Stimulated activated CD8-positive, alpha-beta memory T cell treated with anti-CD3 and anti-CD28 coated beads, Interleukin-4, amount 100 ng/mL, for 1 hour (primary cell): ENCODE results near the gene PHOX2B.
"Not testable (repeated sequence)": the region's sequence is repeated elsewhere in the genome, so short reads cannot be mapped to it uniquely, and the experiment has no call there.

Source experiments
- DNase-seq, 2 donors: peaks; one replicate each; pipeline ENCODE4 v3.0.0-alpha.2; 2020; ENCODE audit warnings: low read depth in 2 of 2, low spot score in 1 of 2

PHOX2B gene

DNA sequence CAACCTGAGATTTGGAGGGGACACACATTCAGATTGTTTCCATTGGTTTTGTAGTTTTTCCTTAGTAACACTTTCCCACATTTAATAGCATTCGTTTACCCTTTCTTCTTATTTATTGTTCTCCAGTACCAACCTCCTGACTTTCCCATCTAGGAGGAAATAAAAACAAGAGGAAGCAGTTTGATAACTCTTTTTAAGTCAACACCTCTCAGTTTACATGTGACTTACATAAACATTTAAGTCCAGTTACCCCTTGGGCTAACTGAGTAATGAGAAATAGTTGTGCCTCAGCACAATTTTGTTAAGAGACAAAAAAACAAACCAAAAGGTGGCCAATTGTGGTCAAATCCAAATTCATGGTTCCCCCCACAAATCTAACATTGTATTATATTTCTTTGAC, 34.8 kb downstream of the PHOX2B start:
- DNase-seq, result no peak

DNA sequence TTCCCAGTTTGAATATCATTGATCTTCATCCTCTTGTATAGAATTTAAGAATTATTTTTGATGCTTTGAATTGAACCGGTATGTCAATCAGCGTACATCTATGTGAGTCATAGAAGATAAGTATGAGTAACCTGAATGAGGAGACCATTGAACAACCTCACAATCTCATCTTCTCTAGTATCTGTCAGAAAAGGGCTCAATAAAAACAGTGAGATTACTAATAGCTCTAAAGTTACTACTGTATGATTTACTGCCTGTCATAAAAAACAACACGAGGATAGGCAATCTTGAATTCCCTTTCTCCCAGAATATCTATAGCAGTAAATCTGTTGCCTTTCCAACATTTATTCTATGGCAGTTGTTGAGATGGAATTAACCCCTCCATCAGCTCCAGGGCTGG, 36.1 kb downstream of the PHOX2B start:
- no peak for DNase-seq

DNA sequence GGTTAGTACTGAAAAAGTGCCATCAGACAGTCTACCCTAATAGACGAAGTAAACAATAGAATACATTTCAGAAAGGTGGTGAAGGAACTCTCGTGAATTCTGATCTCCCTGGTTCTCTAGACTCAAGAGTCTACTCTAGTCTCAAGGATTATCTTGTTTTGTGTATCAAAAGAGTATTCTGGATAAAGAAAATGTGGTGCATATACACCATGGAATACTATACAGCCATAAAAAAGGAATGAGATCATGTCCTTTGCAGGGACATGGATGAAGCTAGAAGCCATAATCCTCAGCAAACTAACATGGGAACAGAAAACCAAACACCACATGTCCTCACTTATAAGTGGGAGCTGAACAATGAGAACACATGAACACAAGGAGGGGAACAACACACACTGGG, 36.9 kb downstream of the PHOX2B start:
- not testable (repeated sequence) for DNase-seq

DNA sequence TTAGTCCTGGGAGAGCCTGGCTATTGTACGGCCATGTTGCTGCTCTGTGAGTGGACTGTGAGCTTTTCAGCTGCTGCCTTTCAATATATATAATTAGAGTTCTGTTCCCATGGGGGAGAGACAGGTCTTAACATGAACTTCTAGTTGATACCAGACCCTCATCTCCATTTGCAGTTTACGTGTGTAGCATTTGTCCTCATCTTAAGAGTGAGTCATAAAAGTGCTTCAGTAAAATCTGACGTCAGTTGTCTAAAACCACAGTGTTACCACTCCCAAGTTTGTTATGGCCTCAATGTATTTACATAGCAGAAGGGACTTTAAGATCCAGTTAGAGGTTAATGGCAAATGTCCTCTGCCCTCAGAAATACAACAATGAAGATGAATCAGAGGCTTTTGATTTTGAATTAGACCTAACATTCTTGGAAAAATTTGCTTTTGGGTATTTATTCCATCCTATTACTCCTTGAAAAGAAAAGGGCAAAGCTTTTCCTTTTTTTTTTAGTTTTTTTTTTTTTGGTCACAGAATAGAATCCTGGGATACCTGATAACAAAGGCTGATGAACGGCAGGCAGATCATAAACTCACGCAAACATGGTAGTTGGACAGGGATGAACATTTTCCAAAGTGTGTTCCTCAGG, 38.6 kb downstream of the PHOX2B start:
- DNase-seq, result no peak

DNA sequence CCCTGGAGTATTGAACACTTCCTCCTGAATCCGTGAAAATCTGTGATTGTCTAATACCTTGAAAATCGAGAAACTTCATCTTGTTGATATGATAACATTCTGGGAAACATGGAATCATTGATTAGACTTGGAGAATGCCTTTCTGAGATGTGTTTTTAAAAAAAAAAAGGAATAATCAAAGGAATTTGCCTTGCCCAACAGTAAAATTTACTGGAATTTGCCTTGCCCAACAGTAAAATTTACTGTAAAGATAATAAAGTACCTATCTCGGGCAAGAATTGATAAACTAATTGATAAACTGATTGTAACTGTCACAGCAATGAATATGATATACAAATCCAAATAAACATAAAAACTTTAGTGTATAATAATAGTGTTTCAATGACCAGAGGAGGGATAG, 44.7 kb downstream of the PHOX2B start:
- no peak for DNase-seq

DNA sequence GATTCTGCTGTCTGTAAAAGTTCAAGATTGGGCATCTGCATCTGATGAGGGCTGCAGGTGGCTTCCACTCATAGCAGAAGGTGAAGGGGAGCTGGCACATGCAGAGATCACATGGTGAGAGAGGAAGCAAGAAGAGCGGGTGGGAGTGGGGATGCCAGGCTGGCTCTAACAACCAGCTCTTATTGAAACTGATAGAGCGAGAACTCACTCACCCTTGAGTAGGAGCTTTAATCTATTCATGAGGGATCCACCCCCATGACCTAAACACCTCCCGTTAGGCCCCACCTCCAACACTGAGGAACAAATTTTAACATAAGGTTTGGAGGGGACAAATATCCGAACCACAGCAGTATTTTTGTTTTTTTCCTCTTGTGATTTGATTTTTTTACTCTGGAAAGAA, 45.8 kb downstream of the PHOX2B start:
- DNase-seq, result no peak

DNA sequence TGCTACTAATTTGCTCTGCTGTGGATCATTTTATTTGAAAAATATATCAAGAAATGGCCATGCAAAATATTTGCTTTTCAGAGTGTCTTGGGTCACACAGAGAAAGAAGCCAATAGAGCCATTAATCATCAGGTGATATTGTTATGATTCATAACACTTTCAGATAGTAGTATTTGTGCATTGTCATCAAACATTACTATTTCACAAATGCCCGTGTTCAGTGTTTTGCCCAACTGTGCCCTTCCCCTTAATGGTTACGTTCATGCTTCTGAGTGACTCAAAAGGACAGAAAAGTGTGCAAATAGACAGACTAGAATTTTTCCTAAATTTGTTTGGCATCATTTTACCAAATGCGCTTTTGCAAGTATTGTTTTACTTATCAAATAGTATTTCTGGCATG, 46.5 kb downstream of the PHOX2B start:
- DNase-seq, result no peak

DNA sequence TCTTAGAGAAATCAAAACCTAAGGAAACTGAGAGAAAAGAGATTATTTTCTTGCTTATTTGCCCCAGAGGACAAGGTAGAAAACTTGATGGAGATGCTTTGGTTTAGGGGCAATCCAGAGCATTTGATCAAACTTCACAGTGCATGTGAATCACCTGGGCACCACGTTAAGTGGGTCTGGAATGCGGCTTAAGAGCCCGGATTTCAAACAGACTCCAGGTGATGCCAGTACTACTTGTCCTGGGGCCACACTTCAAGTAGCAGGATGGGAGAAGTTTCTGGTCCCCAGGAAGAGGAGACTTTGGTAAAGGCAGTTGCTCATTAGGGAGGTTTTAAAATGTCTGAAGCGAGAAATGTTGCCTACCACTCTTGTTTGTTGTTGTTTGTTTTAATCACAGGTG, 51.8 kb downstream of the PHOX2B start:
- no peak for DNase-seq

DNA sequence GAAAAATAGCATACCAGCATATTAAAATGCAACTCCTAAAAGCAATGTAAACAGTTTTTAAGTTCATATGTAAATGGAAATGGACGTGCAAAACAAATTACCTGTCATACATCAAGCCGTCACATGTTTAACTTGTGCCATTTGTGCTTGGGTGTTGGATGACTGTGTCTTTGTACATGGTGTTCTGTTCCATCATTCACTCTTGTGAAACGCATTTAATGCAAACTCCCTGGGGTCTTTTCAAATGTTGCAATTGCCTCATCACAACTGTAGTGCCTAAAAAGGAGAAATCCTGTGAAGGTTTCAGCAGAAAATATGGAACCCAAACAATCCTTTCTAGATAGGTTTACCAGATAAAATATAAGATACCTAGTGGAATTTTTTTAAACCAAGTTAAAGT, 52.4 kb downstream of the PHOX2B start:
- DNase-seq, result no peak
